GM18873 (cell line): ENCODE measurements around the gene TMED7.

ENCODE experiments used
- ATAC-seq: cut with Tn5 transposase; IDR thresholded peaks from one replicate; pipeline ENCODE4 v1.9.1; 2021; ENCODE audit warnings: mild to moderate bottlenecking, moderate library complexity, moderate number of reproducible peaks; ENCODE audit not compliant: unreplicated experiment, low FRiP score

Gene TMED7

DNA sequence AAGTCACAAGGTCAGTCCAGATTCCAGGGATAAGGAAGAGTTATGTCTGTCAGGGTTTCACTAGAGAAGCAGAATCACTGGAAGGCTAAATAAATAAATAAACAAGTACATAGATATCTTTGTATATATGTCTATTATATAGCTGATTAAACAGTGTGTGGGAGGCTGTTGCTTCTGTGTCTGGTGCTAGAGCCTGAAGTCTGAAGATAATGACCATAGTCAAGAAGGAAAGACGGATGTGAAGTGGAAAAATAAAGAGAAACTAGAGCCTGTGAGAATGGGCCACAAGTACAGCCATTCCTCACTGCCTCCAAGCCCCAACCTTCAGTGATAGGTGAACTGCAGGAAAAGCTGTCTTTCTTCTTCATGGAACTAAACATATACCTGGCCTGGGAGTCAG, 4.1 kb upstream of the TMED7 start:
- ATAC-seq: no peak

- no peak for ATAC-seq
These were observed 1.5 kb upstream of the TMED7 start for GRCh38 chr5:115627295-115627865.

GRCh38 chr5:115626445-115626823, 598 bp upstream of the TMED7 start:
- peak; percentile 24 for ATAC-seq

DNA sequence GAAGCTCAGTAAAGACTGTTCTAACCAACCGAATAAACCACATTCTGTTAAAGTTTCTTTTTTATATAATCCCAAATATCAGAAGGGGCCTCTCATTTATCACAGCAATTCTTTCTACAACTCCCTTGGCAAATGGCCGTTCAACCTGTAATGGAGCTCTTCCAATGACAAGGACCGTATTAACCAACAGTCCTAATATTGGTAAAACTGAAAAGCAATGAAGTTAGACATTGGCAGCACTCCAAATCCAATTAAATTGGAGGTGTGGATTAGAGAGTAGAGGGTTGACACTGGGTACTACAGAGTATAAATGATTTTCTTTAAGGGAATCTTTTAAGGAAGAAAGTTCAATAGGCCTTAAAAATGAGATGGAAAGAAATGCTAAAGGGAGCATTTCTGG, 842 bp downstream of the TMED7 start:
- ATAC-seq: no peak

DNA sequence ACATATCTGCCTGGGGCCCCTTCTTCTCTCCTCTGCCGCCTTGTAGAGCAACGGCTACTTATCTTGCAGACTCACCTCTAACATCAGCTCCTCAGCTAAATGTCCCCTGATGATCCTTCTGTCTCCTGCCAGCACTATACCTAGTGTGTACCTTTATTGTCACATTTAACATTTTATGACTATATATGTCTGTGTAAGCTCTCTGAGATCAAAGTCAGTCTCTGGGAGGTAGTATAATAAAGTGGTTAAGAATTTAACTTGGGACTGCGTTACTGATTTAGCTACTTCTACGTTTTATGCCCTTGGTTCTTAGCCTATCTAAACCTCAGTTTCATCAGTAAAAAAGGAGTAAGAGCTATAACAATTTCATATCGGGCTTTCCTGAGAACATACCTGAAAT, 2.2 kb downstream of the TMED7 start:
- no peak for ATAC-seq

GRCh38 chr5:115621365-115621900, 4.4 kb downstream of the TMED7 start:
- ATAC-seq: no peak

GRCh38 chr5:115616892-115617291, 8.9 kb downstream of the TMED7 start:
- no peak for ATAC-seq

GRCh38 chr5:115616472-115616871, 9.4 kb downstream of the TMED7 start:
- ATAC-seq: no peak

GRCh38 chr5:115611873-115612272, 14.0 kb downstream of the TMED7 start:
- ATAC-seq: no peak

- no peak for ATAC-seq
These were observed 17.9 kb downstream of the TMED7 start for GRCh38 chr5:115607935-115608334.

GRCh38 chr5:115605436-115605835, 20.4 kb downstream of the TMED7 start:
- no peak for ATAC-seq

- no peak for ATAC-seq
These were observed 23.2 kb downstream of the TMED7 start for GRCh38 chr5:115602591-115603125.

- peak; percentile 85 for ATAC-seq
These were observed 23.9 kb downstream of the TMED7 start, which contains the start of gene TICAM2 for GRCh38 chr5:115601701-115602590. TSS of gene TICAM2 (minus strand) at chr5:115602479. CDS start at chr5:115581256, 21,223 bp downstream.

GRCh38 chr5:115600766-115601165, 25.1 kb downstream of the TMED7 start:
- no peak for ATAC-seq

GRCh38 chr5:115599924-115600323, 25.9 kb downstream of the TMED7 start:
- ATAC-seq: no peak

- peak; percentile 48 for ATAC-seq
These were observed 26.3 kb downstream of the TMED7 start for GRCh38 chr5:115599502-115599901.

DNA sequence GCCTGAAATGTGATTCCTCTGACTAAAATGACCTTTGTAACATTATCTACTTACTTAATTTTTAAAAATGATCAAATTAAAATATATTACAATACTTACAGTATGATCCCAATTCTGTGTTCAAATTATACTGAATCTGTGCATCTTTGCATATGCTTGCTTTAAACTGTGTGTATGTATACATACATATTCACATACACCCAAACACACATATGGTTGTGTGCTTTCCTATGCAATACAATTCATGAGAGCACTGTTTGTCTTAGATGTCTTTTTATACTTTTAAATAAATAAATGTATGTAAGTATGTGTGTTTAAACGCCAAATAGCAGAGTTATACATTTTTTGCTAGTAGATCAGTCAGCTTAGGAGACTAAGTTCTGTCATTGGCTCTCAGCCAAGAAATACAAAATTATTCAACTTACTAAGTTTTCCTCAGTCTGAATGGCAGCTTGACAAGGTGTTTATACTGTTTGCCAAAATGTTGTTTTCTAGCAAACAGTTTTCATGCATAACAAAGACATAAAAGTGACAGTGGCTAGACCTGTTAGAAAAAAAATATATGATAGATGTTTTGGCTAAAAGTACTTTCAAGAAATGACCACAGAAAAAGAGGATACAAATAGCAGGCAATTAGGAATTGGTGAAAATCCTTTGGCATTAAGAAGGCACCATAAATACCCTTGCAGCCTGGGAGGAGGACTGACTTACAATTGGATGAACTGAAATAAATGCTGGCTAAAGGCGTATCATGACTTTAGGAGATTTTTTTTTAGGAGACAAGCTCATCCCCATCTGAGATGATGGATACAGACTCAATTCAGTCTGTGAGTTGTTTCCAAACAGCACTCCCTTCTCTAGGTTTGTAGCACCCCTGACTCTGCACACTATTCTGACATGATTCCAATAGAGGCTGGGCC, 31.4 kb downstream of the TMED7 start:
- ATAC-seq: no peak

GRCh38 chr5:115589043-115589442, 36.8 kb downstream of the TMED7 start:
- ATAC-seq: no peak

GRCh38 chr5:115588640-115589039, 37.2 kb downstream of the TMED7 start:
- no peak for ATAC-seq

DNA sequence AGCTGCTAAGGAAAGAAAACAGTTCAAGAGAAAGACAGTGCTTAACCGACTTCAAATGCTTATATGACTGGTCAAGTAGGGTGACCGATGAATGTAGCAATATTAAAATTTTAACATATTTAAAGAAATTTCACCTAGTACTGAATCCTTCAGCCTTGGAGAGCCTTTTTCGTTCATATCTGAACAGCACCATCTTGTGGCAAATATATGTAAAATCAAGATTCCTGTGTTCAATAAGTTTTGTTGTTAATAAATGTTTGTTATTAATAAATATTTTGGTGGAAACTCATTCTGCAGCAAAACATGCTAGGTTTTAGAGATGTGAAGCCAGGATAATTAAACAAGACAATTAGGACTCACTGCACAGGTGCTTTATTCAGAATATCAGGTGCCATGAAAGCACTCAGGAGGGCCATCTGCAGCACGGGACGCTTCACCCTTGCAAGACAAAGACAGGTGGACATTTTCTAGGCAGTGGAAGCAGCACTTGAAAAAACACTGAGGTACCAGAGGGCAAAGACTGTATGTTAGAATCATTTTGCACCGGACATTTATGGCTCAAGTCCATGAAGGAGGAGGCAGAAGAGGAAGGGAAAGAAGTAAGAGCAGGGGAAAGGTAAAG, 39.2 kb downstream of the TMED7 start:
- ATAC-seq: no peak
